GM12878 (cell line): Measurements from ENCODE around the gene ITPR2. TPM values are rescaled to one million over a fixed set of nuclear protein-coding genes. Genes with fewer than 3 reads are reported as not detected.
A peak's percentile ranks its signal among the peaks of the same experiment; 100 is the strongest.

Experiments
- ATAC-seq: fragments of 200-7000 bp; cut with Tn5 transposase; 3 replicates; pipeline ENCODE4 v1.9.1; 2020; ENCODE audit warnings: mild to moderate bottlenecking, moderate library complexity
- BruUV-seq: library from RNA; stranded (reverse); fragments of 400-500 nt; replicated peaks from 2 replicates; lab custom pipeline; 2021; lab: Mats Ljungman, UMichigan
- CTCF ChIA-PET: fragments of 300-600 bp; sonication (Branson Sonifier 250); formaldehyde crosslinking; extraction: SDS; loops from one replicate; lab custom pipeline; 2021; ENCODE audit warnings: inconsistent platforms; lab: Yijun Ruan, JAX
- POLR2A ChIA-PET: fragments of 350-600 bp; formaldehyde crosslinking; extraction: SDS; loops from one replicate; lab custom pipeline; 2021; ENCODE audit warnings: inconsistent platforms; lab: Charles Lee
- RAD21 ChIA-PET: fragments of 300-600 bp; sonication (Branson Sonifier 250); formaldehyde crosslinking; loops from one replicate; lab custom pipeline; 2023; ENCODE audit warnings: antibody characterized with exemption; ENCODE audit not compliant: unreplicated experiment; lab: Charles Lee
- SMC1A ChIA-PET: fragments of 300-600 bp; sonication (Branson Sonifier 250); formaldehyde crosslinking; loops from one replicate; lab custom pipeline; 2023; ENCODE audit not compliant: unreplicated experiment, uncharacterized antibody; lab: Charles Lee
- DNase-seq: peaks from one replicate; pipeline ENCODE4 v3.0.0-alpha.2; 2011; ENCODE audit warnings: low read depth, low spot score
- FAIRE-seq: peaks from 3 replicates; lab custom pipeline; 2011; peaks lifted over from hg19 to GRCh38; lab: Jason Lieb, UNC
- H2AFZ ChIP-seq: 2 replicates; pipeline ENCODE4 v1.6.0; 2011; ENCODE audit warnings: low read depth, low read length, control low read depth; ENCODE audit not compliant: control insufficient read depth
- H3K27ac ChIP-seq: 2 replicates; pipeline ENCODE4 v1.5.1; 2011; ENCODE audit warnings: control low read depth; ENCODE audit not compliant: control insufficient read depth, insufficient read depth
- H3K27me3 ChIP-seq, 2 experiments: replicated peaks in 1 of 2; 2 replicates each; pipeline versions ENCODE4 v1.6.0 to v1.6.1; 2011; ENCODE audit warnings: low read length in 1 of 2; ENCODE audit not compliant: control insufficient read depth in 2 of 2, insufficient read depth in 2 of 2
- H3K36me3 ChIP-seq, 2 experiments: 2 replicates each; pipeline ENCODE4 v1.5.1; 2011; ENCODE audit warnings: low read length in 1 of 2; ENCODE audit not compliant: control insufficient read depth in 2 of 2, insufficient read depth in 2 of 2
- H3K4me1 ChIP-seq: 2 replicates; pipeline ENCODE4 v1.6.1; 2011; ENCODE audit warnings: mild to moderate bottlenecking, low read length, moderate library complexity, mixed read lengths; ENCODE audit not compliant: control insufficient read depth, insufficient read depth
- H3K4me2 ChIP-seq: 2 replicates; pipeline ENCODE4 v1.6.0; 2011; ENCODE audit warnings: control low read depth; ENCODE audit not compliant: control insufficient read depth, insufficient read depth
- H3K4me3 ChIP-seq: fragments of 200-600 bp; sonication (generic); 2 replicates; pipeline ENCODE4 v1.5.1; 2016
- H3K79me2 ChIP-seq: 2 replicates; pipeline ENCODE4 v1.6.0; 2011; ENCODE audit warnings: low read length; ENCODE audit not compliant: control insufficient read depth, insufficient read depth
- H3K9ac ChIP-seq: 2 replicates; pipeline ENCODE4 v1.8.0; 2011; ENCODE audit warnings: low read length, control low read depth, mixed read lengths; ENCODE audit not compliant: control insufficient read depth, insufficient read depth
- H3K9me3 ChIP-seq: replicated peaks from 3 replicates; pipeline ENCODE4 v1.5.1; 2011; ENCODE audit warnings: mild to moderate bottlenecking, low read length; ENCODE audit not compliant: control insufficient read depth, insufficient read depth
- H4K20me1 ChIP-seq: 2 replicates; pipeline ENCODE4 v1.6.0; 2011; ENCODE audit not compliant: control insufficient read depth, insufficient read depth
- DPF2 ChIP-seq: fragments of 450-650 bp; IDR thresholded peaks from 2 replicates; pipeline ENCODE4 v1.6.1; 2017; ENCODE audit warnings: mild to moderate bottlenecking
- EP300 ChIP-seq, 2 experiments: fragments of 150-350 bp in 1 of 2; IDR thresholded peaks; 2 replicates each; pipeline ENCODE4 v1.6.1; 2011 to 2012; ENCODE audit warnings: low read depth in 2 of 2, low read length in 2 of 2, borderline replicate concordance in 1 of 2, improper control_type of control experiment in 1 of 2, inconsistent platforms in 1 of 2; ENCODE audit not compliant: control insufficient read depth in 1 of 2
- JUNB ChIP-seq: IDR thresholded peaks from 2 replicates; pipeline ENCODE4 v1.6.1; 2016; ENCODE audit warnings: antibody characterized with exemption, mild to moderate bottlenecking
- MLLT1 ChIP-seq: fragments of 450-650 bp; IDR thresholded peaks from 2 replicates; pipeline ENCODE4 v1.6.1; 2016; ENCODE audit warnings: mild to moderate bottlenecking
- NFIC ChIP-seq: IDR thresholded peaks from 2 replicates; pipeline ENCODE4 v1.6.1; 2012; ENCODE audit warnings: low read depth, mild to moderate bottlenecking, inconsistent platforms, low read length, moderate library complexity
- RUNX3 ChIP-seq: IDR thresholded peaks from 2 replicates; pipeline ENCODE4 v1.6.1; 2012; ENCODE audit warnings: low read length, inconsistent platforms
- ZBTB4 ChIP-seq: fragments of 450-650 bp; formaldehyde crosslinking; IDR thresholded peaks from 2 replicates; pipeline ENCODE4 v1.4.0; 2022; ENCODE audit warnings: mild to moderate bottlenecking, moderate library complexity
- ZNF217 ChIP-seq: fragments of 450-650 bp; IDR thresholded peaks from 2 replicates; pipeline ENCODE4 v1.6.1; 2017; ENCODE audit warnings: antibody characterized with exemption, mild to moderate bottlenecking
- in situ Hi-C: fragments of 300-500 bp; cut with MboI; formaldehyde crosslinking; loops from 9 replicates; pipeline ENCODE4 v1.14.3; 2018; ENCODE audit warnings: mixed read lengths
- intact Hi-C: fragments of 100-400 bp; cut with micrococcal nuclease; formaldehyde crosslinking; loops from one replicate; pipeline ENCODE4 v1.14.2; 2022; ENCODE audit not compliant: unreplicated experiment
- polyA plus RNA-seq, 11 experiments: library from polyadenylated mRNA; depleted of rRNA in 4 of 11; unstranded in 6 of 11; stranded (reverse) in 5 of 11; fragments of >200 nt; fragmentation: Nextera tagmentation in 4 of 11; fragmentation: Illumina TruSeq in 1 of 11; extraction: Ambion mirVana in 4 of 11; extraction: Trizol in 1 of 11; gene quantifications; 1 replicate in 1 of 11; 2 replicates in 10 of 11; pipeline versions ENCODE4 v1.2.1 to v1.2.3, GENCODE V29; 2011 to 2016; ENCODE audit warnings: inconsistent platforms in 2 of 11, missing spikeins in 2 of 11, low read depth in 1 of 11
- total RNA-seq, 4 experiments: library from RNA; depleted of rRNA in 3 of 4; stranded (reverse); fragments of >200 nt in 3 of 4; fragmentation: Illumina TruSeq in 1 of 4; extraction: Trizol in 1 of 4; gene quantifications; 2 replicates each; pipeline versions ENCODE4 v1.2.1 to v1.2.3, GENCODE V29; 2013 to 2021

ITPR2 gene
- total and polyA plus RNA-seq, 10 of the 15 experiments (the other 5 are each of a cell fraction or from before 2014, with no cell fraction given), result 7.5 to 76.2 (median 47.1) TPM

- TF ChIP-seq MLLT1, result no peak
- peak; percentile 50; the same call in 1 of the 2 replicates for TF ChIP-seq ZNF217
- peak; percentile 54; the same call in 1 of the 2 replicates for TF ChIP-seq RUNX3
- peak; percentile 63 for TF ChIP-seq NFIC
- TF ChIP-seq EP300 (IDR thresholded peaks at IDR 0.05; ENCODE audit: borderline replicate concordance in 1 of 2, control insufficient read depth in 1 of 2, low read depth in 2 of 2, low read length in 2 of 2), result peak in 1 of 2 experiments; percentile 11; a peak in 1 of 4 replicates
- TF ChIP-seq DPF2, result no peak
- no peak for TF ChIP-seq ZBTB4 (CRISPR knock-in tag)
- TF ChIP-seq JUNB, result peak; percentile 90
- intact Hi-C loops (loop anchor here (5.0 kb wide), 1 partner anchor 89 kb away; no protein-coding TSS in a partner anchor), in situ Hi-C loops (no loop called here)
- SMC1A ChIA-PET, result interaction anchor here (0.6 to 2.6 kb wide), 6 partner anchors 10 to 423 kb away, joined by 3 to 5 read pairs (median 4); no protein-coding TSS in a partner anchor
- Histone ChIP-seq H3K4me2 (no peak overlapping the region), H3K27me3 (no peaks in the 10 kb centered on the region), H3K79me2 (no peaks in the 10 kb centered on the region), H4K20me1 (no peaks in the 10 kb centered on the region), H3K4me1 (peaks cover 2% of the 10 kb centered on the region; the same call in 1 of the 2 replicates), H3K9ac (no peak overlapping the region), H3K4me3 (no peak overlapping the region), H2AFZ (no peak overlapping the region), H3K36me3 (peaks cover 0 to 2% of the 10 kb centered on the region in 2 experiments; a peak in 1 of 4 replicates), H3K9me3 (peaks cover 9% of the 10 kb centered on the region; the same call in 2 of the 3 replicates), H3K27ac (no peak overlapping the region)
- no peak for DNase-seq
- peak; percentile 65 for ATAC-seq
- RAD21 ChIA-PET, result interaction anchor here (1.0 kb wide), 1 partner anchor 399 kb away, joined by 3 read pairs; no protein-coding TSS in a partner anchor
- no TSS peak for BruUV-seq
- CTCF ChIA-PET, result interaction anchor here (0.8 to 2.6 kb wide), 2 partner anchors 33 to 402 kb away, joined by 3 to 7 read pairs; no protein-coding TSS in a partner anchor
- POLR2A ChIA-PET, result no interaction called here
- FAIRE-seq, result no peak
These were observed 312.1 kb downstream of the ITPR2 start for GRCh38 chr12:26520869-26521268.
